Heart left ventricle (tissue), 16 donors: ENCODE data around the gene MAT2A. TPM values are rescaled to one million over a fixed set of nuclear protein-coding genes. Genes with fewer than 3 reads are reported as not detected.
A peak's percentile ranks its signal among the peaks of the same experiment; 100 is the strongest.

Experiments used
- ATAC-seq, 4 donors: fragments of 200-7000 bp; cut with Tn5 transposase; one replicate each; pipeline ENCODE4 v1.9.1; 2020 to 2022; ENCODE audit warnings: moderate library complexity in 4 of 4, mild to moderate bottlenecking in 3 of 4, moderate number of reproducible peaks in 1 of 4
- DNase-seq, 5 donors: peaks; one replicate each; pipeline ENCODE4 v3.0.0-alpha.2; 2020
- H3K27ac ChIP-seq, 12 donors: fragments of 200-600 bp; sonication (generic) in 4 of 12; one replicate each; pipeline versions ENCODE4 v1.5.0 to v1.8.0; 2016 to 2022; ENCODE audit warnings: mild to moderate bottlenecking in 2 of 12
- H3K27me3 ChIP-seq, 9 donors: fragments of 200-600 bp; sonication (generic) in 2 of 9; one replicate each; pipeline versions ENCODE4 v1.5.1 to v1.8.0; 2016 to 2022; ENCODE audit warnings: mild to moderate bottlenecking in 3 of 9
- H3K36me3 ChIP-seq, 9 donors: fragments of 200-600 bp; sonication (generic) in 2 of 9; one replicate each; pipeline versions ENCODE4 v1.5.0 to v1.8.0; 2018 to 2022; ENCODE audit warnings: mild to moderate bottlenecking in 2 of 9
- H3K4me1 ChIP-seq, 12 donors: fragments of 200-600 bp; sonication (generic) in 4 of 12; one replicate each; pipeline versions ENCODE4 v1.5.0 to v1.8.0; 2016 to 2022; ENCODE audit warnings: mild to moderate bottlenecking in 3 of 12
- H3K4me3 ChIP-seq, 12 donors: fragments of 200-600 bp; sonication (generic) in 4 of 12; one replicate each; pipeline versions ENCODE4 v1.5.0 to v1.8.0; 2017 to 2022; ENCODE audit warnings: mild to moderate bottlenecking in 9 of 12, moderate library complexity in 4 of 12
- H3K9me3 ChIP-seq, 12 donors: fragments of 200-600 bp; sonication (generic) in 4 of 12; one replicate each; pipeline versions ENCODE4 v1.5.0 to v1.8.0; 2016 to 2022; ENCODE audit warnings: mild to moderate bottlenecking in 1 of 12
- POLR2A ChIP-seq, 2 donors: fragments of 450-650 bp; IDR thresholded peaks; one replicate each; pipeline ENCODE4 v1.6.1; 2017; ENCODE audit warnings: antibody characterized with exemption in 2 of 2, mild to moderate bottlenecking in 2 of 2, moderate library complexity in 2 of 2
- WGBS, 4 donors: extraction: QIAGEN DNeasy Blood & Tissue Kit in 2 of 4; methylation state at CpG; one replicate each; pipeline versions ENCODE4 v1.1.5 to v1.1.7; 2013 to 2018; 5-methylcytosine and 5-hydroxymethylcytosine counted together
- intact Hi-C, 10 donors: fragments of 100-400 bp; cut with DNase I; formaldehyde crosslinking; loops; one replicate each; pipeline versions ENCODE4 v1.11.1 to v1.14.2; 2022
- polyA plus RNA-seq, 2 donors: library from polyadenylated mRNA; stranded (reverse); fragments of 200-250 nt; gene quantifications; one replicate each; pipeline ENCODE4 v1.2.3, GENCODE V29; 2013
- total RNA-seq, 9 donors: library from RNA; depleted of rRNA in 2 of 9; stranded (reverse); fragments of >200 nt in 2 of 9; fragmentation: NEBNext Ultra II Directional in 3 of 9; extraction: Animal tissue kit (Norgen Biotek cat#: 25700) in 3 of 9; gene quantifications; one replicate each; pipeline versions ENCODE4 v1.1.0 to v1.2.4, GENCODE V29; 2016 to 2023
- TF ChIP-seq, protein P1 (sequence below), 12 donors: fragments of 200-600 bp; sonication (generic) in 4 of 12; IDR thresholded peaks; one replicate each; pipeline versions ENCODE4 v1.5.0 to v1.8.0; 2018 to 2022; ENCODE audit warnings: antibody characterized with exemption in 12 of 12, mild to moderate bottlenecking in 5 of 12
- donor health status: ischemic (EF 13 %, LVEDD 7.1; RV severe dilation, severe dysfunction).
- donor health status: healthy with polysubstance abuse.
- donor health status: DM: no; HTN: yes; CAD: no.
- donor health status: DM: no; HTN: no; CAD: no.
- donor health status: ischemic (EF 25% LVEDD 6.9; RV normal size, moderate dysfunction).
- donor health status: ischemic (EF 25% LVEDD 5.7; RV mildly dilated, moderate dysfunction).
- donor health status: healthy.
- donor health status: DM: yes; HTN: yes; CAD: no.
- donor health status: ischemic (EF 35%, LVEDD 5.7; RV mildly dilated, moderate dysfunction).
- donor health status: nonischemic (EF 11% LVEDD 7.7; RV severe dilation, severe dysfunction).
- donor health status: DM: yes; HTN: yes; CAD: no.
- donor health status: PGD.
- donor health status: ischemic (EF 29% LVEDD 5.4; RV normal size, mild dysfunction).
- donor health status: nonischemic (EF 23%, LVEDD 6.1; RV moderate dilation, normal function).

Gene MAT2A
- total and polyA plus RNA-seq, 11 donors = 66.0 to 218 (median 128) TPM

GRCh38 chr2:85578243-85579180 is 39.5 kb downstream of the MAT2A start:
- intact Hi-C loops = no loop called here
- TF ChIP-seq, protein P1, sequence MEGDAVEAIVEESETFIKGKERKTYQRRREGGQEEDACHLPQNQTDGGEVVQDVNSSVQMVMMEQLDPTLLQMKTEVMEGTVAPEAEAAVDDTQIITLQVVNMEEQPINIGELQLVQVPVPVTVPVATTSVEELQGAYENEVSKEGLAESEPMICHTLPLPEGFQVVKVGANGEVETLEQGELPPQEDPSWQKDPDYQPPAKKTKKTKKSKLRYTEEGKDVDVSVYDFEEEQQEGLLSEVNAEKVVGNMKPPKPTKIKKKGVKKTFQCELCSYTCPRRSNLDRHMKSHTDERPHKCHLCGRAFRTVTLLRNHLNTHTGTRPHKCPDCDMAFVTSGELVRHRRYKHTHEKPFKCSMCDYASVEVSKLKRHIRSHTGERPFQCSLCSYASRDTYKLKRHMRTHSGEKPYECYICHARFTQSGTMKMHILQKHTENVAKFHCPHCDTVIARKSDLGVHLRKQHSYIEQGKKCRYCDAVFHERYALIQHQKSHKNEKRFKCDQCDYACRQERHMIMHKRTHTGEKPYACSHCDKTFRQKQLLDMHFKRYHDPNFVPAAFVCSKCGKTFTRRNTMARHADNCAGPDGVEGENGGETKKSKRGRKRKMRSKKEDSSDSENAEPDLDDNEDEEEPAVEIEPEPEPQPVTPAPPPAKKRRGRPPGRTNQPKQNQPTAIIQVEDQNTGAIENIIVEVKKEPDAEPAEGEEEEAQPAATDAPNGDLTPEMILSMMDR (IDR thresholded peaks at IDR 0.05) = no peak
- TF ChIP-seq POLR2A (IDR thresholded peaks at IDR 0.05) = no peak
- Histone ChIP-seq H3K4me3 (peak overlapping the region in 8 of 12 donors; percentile 10 to 60 (median 32)), H3K27me3 (no peaks in the 10 kb centered on the region), H3K4me1 (peaks cover 0 to 54% (median 19%) of the 10 kb centered on the region in 12 donors), H3K9me3 (no peaks in the 10 kb centered on the region), H3K27ac (peak overlapping the region; percentile 41 to 90 (median 60)), H3K36me3 (peaks cover 0 to 11% (median 0%) of the 10 kb centered on the region in 9 donors)
- whole genome bisulfite sequencing, 4 donors = 61 to 69% (median 63%) methylated on average over 19 of the region's 19 CpGs
- peak; percentile 14 to 76 (median 67) for ATAC-seq
- DNase-seq = peak; percentile 45 to 84 (median 62)

DNA sequence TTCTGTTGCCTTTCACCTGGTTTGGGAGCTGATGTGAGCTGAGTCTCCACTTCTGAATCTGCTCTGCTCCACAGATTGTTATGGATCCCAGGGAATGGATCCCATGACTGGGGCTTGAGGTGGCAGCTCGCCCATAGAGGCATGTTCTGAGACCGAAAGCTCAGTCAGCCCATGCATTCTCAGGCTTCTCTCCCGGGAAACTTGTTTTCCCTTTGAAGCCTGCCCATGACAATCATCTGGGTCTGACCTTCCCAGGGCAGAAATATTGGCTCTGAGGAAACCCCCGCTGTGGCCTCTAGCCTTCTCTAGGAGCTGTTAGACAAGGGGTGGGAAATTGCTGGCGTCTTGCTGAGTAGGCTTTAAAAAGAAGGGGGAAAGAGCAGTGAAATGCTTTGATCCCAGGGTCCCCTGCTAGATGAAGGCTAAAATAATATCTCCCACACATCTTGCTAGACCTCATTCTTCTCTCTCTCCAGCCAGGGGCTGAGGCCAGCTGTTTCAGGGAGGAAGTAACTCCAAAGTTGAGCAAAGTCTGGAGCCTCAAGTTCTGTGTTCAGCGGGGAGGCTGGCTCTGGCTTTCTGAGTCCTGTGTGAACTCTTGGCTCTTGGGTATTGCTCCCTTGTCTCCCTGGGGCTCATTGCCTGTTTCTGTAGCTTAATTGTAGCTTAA is 40.4 kb downstream of the MAT2A start:
- WGBS, 4 donors = 59 to 72% (median 62%) methylated on average over 6 of the region's 6 CpGs
- intact Hi-C loops = no loop called here
- no peaks in the 10 kb centered on the region for H3K27me3 ChIP-seq
- ATAC-seq = peak in 3 of 4 donors; percentile 27 to 51 (median 31)
- peaks cover 0 to 11% (median 0%) of the 10 kb centered on the region in 9 donors for H3K36me3 ChIP-seq
- H3K9me3 ChIP-seq = no peaks in the 10 kb centered on the region
- peaks cover 0 to 60% (median 25%) of the 10 kb centered on the region in 12 donors for H3K4me1 ChIP-seq
- no peak for TF ChIP-seq POLR2A (IDR thresholded peaks at IDR 0.05)
- TF ChIP-seq, protein P1 (IDR thresholded peaks at IDR 0.05) = no peak
- DNase-seq = peak in 2 of 5 donors; percentile 52 to 66
- peak overlapping the region in 11 of 12 donors; percentile 8 to 90 (median 56) for H3K27ac ChIP-seq
- H3K4me3 ChIP-seq = peak overlapping the region in 3 of 12 donors; percentile 50 to 60 (median 50)

DNA sequence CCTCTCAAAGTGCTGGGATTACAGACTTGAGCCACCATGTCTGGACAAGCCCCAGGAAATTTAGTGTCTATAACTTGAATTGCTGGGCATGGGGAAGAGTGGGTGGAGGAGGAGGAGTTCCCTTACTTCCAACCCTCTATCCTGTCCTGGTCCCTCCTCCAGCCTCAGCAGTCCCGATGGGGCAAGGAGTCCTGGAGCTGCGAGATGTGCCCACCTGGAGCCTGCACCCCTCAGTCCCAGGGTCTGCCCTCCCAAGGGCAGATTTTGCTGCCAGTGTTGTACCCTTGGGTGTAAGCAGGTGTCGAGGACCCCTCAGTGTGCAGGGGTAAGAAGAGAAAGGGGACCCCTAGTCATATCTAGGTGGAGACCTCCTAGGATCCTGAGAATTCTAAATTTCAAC is 41.2 kb downstream of the MAT2A start:
- TF ChIP-seq, protein P1 (IDR thresholded peaks at IDR 0.05) = no peak
- TF ChIP-seq POLR2A (IDR thresholded peaks at IDR 0.05) = no peak
- no peaks in the 10 kb centered on the region for H3K9me3 ChIP-seq
- intact Hi-C loops = no loop called here
- DNase-seq (no peak), ATAC-seq (no peak)
- H3K4me1 ChIP-seq = peaks cover 0 to 65% (median 33%) of the 10 kb centered on the region in 12 donors
- H3K27ac ChIP-seq = peak overlapping the region in 7 of 12 donors; percentile 50 to 90 (median 64)
- WGBS, 4 donors = 75 to 100% (median 86%) methylated on average over 2 to 3 of the region's 3 CpGs
- H3K27me3 ChIP-seq = no peaks in the 10 kb centered on the region
- H3K4me3 ChIP-seq = peak overlapping the region in 1 of 12 donors; percentile 60
- peaks cover 0 to 11% (median 0%) of the 10 kb centered on the region in 9 donors for H3K36me3 ChIP-seq

- intact Hi-C loops = no loop called here
- WGBS, 4 donors = 51 to 73% (median 61%) methylated on average over 1 of the region's 1 CpG
- H3K36me3 ChIP-seq = peaks cover 0 to 11% (median 0%) of the 10 kb centered on the region in 9 donors
- ATAC-seq (no peak), DNase-seq (no peak)
- H3K4me3 ChIP-seq = no peak overlapping the region
- H3K4me1 ChIP-seq = peaks cover 7 to 81% (median 53%) of the 10 kb centered on the region in 12 donors
- H3K9me3 ChIP-seq = no peaks in the 10 kb centered on the region
- TF ChIP-seq POLR2A (IDR thresholded peaks at IDR 0.05) = no peak
- no peaks in the 10 kb centered on the region for H3K27me3 ChIP-seq
- H3K27ac ChIP-seq = peak overlapping the region in 1 of 12 donors; percentile 97
These were observed 43.5 kb downstream of the MAT2A start for GRCh38 chr2:85582492-85582891.
